ENCODE results near the gene FES.

DNA sequence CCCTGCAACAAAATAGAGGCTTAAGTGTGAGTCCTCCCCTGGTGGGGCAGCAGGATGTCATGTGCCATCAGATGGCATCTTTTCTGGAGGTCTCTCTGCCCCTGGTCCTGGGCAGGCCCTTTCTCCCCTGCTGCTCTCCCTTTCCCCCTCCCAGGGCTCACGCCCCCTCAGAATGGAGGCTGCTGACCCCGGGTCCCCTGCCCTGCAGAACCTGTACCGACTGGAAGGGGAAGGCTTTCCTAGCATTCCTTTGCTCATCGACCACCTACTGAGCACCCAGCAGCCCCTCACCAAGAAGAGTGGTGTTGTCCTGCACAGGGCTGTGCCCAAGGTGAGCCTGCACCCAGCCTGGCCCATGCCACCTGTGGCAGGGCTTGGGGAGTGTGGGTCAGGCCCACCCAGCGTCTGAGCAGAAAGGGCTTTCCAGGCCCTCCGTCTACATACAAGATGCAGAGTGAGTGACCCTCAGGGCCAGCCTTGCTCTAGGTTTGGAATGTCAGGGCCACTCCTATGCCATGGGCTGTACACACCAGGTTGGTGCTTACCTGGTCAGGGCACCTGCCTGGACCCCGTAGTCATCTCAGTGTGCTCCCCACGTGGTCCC is 7.1 kb downstream of the FES start:
- no peak for TF ChIP-seq BHLHE40 (IDR thresholded peaks at IDR 0.05; ENCODE audit: low read depth, low read length)
- no peak for TF ChIP-seq CEBPB (IDR thresholded peaks at IDR 0.05)
- no peak for TF ChIP-seq SMC3 (IDR thresholded peaks at IDR 0.05)
- no peak for TF ChIP-seq CHD2 (IDR thresholded peaks at IDR 0.05; ENCODE audit: low read length, partially characterized antibody)
- no peak for TF ChIP-seq CTCF (IDR thresholded peaks at IDR 0.05)
- TF ChIP-seq RAD21 (conservative IDR thresholded peaks at IDR 0.05 in 1 of 2, IDR thresholded peaks at IDR 0.05 in 1 of 2): no peak
- no peak for TF ChIP-seq CHD4 (IDR thresholded peaks at IDR 0.05; ENCODE audit: borderline replicate concordance)
- TF ChIP-seq JUN (IDR thresholded peaks at IDR 0.05): no peak
- TF ChIP-seq EP300 (IDR thresholded peaks at IDR 0.05): no peak
- TF ChIP-seq MAZ (IDR thresholded peaks at IDR 0.05; ENCODE audit: borderline replicate concordance, low read depth, low read length): no peak
- no peak for TF ChIP-seq NPAS2 (CRISPR knock-in tag; IDR thresholded peaks at IDR 0.05; ENCODE audit: borderline replicate concordance)
- TF ChIP-seq, protein P1, sequence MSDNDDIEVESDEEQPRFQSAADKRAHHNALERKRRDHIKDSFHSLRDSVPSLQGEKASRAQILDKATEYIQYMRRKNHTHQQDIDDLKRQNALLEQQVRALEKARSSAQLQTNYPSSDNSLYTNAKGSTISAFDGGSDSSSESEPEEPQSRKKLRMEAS (IDR thresholded peaks at IDR 0.05): no peak
